HCEC 1CT (cell line): Measurements from ENCODE around the gene ART3.

Source experiments
- DNase-seq: peaks from one replicate; pipeline ENCODE4 v3.0.0-alpha.2; 2017

The ART3 gene

GRCh38 chr4:76074993-76075600 is 588 bp downstream of the ART3 start:
- DNase-seq: no peak

GRCh38 chr4:76078033-76078613 is 3.6 kb downstream of the ART3 start:
- no peak for DNase-seq

- DNase-seq: no peak
Measured at GRCh38 chr4:76083386-76083988, 9.0 kb downstream of the ART3 start.

- no peak for DNase-seq
Measured at GRCh38 chr4:76084542-76084941, 10.0 kb downstream of the ART3 start.

GRCh38 chr4:76087007-76087769 is 12.7 kb downstream of the ART3 start:
- DNase-seq: peak; percentile 47

GRCh38 chr4:76088719-76089118 is 14.2 kb downstream of the ART3 start:
- DNase-seq: no peak

GRCh38 chr4:76090241-76090691 is 15.8 kb downstream of the ART3 start:
- peak; percentile 3 for DNase-seq

- no peak for DNase-seq
Measured at GRCh38 chr4:76091052-76091451, 16.5 kb downstream of the ART3 start.

GRCh38 chr4:76095568-76095967 is 21.1 kb downstream of the ART3 start:
- no peak for DNase-seq

- no peak for DNase-seq
Measured at GRCh38 chr4:76096076-76096475, 21.6 kb downstream of the ART3 start.

- DNase-seq: no peak
Measured at GRCh38 chr4:76105652-76106051, 31.1 kb downstream of the ART3 start.

- DNase-seq: no peak
Measured at GRCh38 chr4:76106442-76106841, 31.9 kb downstream of the ART3 start.

- DNase-seq: peak; percentile 22
Measured at GRCh38 chr4:76108467-76109181, 34.1 kb downstream of the ART3 start.

GRCh38 chr4:76116821-76117220 is 42.3 kb downstream of the ART3 start:
- DNase-seq: no peak

- DNase-seq: no peak
Measured at GRCh38 chr4:76117536-76117935, 43.0 kb downstream of the ART3 start.

- no peak for DNase-seq
Measured at GRCh38 chr4:76120199-76120598, 45.7 kb downstream of the ART3 start.

GRCh38 chr4:76125816-76126215 is 51.3 kb downstream of the ART3 start:
- DNase-seq: no peak

- DNase-seq: no peak
Measured at GRCh38 chr4:76127754-76128153, 53.2 kb downstream of the ART3 start.

GRCh38 chr4:76141241-76141640 is 66.7 kb downstream of the ART3 start:
- no peak for DNase-seq

GRCh38 chr4:76144546-76144945 is 70.0 kb downstream of the ART3 start:
- no peak for DNase-seq

- DNase-seq: peak; percentile 56
Measured at GRCh38 chr4:76147454-76148141, 73.1 kb downstream of the ART3 start.

- DNase-seq: peak; percentile 79
Measured at GRCh38 chr4:76148142-76148865, 73.8 kb downstream of the ART3 start, which contains the start of gene NUP54. TSS of gene NUP54 (minus strand) at chr4:76148397. CDS start at chr4:76148374, 23 bp downstream.
